Keratinocyte (primary cell): Measurements from ENCODE around the gene RESF1. TPM values are rescaled to one million over a fixed set of nuclear protein-coding genes. Genes with fewer than 3 reads are reported as not detected.

Experiments
- DNase-seq: peaks from one replicate; pipeline ENCODE4 v3.0.0-alpha.2; 2011; ENCODE audit warnings: low read depth, missing footprints, low spot score
- FAIRE-seq: peaks from 2 replicates; lab custom pipeline; 2011; peaks lifted over from hg19 to GRCh38; lab: Jason Lieb, UNC
- H2AFZ ChIP-seq: 2 replicates; pipeline ENCODE4 v1.6.0; 2012; ENCODE audit warnings: low read length, control low read depth, inconsistent platforms; ENCODE audit not compliant: control insufficient read depth
- H3K27ac ChIP-seq: 2 replicates; pipeline ENCODE4 v1.5.1; 2011; ENCODE audit warnings: low read length; ENCODE audit not compliant: control insufficient read depth, insufficient read depth
- H3K27me3 ChIP-seq: 3 replicates; pipeline ENCODE4 v1.6.0; 2011; ENCODE audit warnings: low read length; ENCODE audit not compliant: control insufficient read depth, insufficient read depth; ENCODE audit errors: extremely low read depth
- H3K36me3 ChIP-seq, 2 experiments: 2 replicates in 1 of 2; 3 replicates in 1 of 2; pipeline ENCODE4 v1.5.1; 2011; ENCODE audit warnings: low read length in 2 of 2, mild to moderate bottlenecking in 1 of 2; ENCODE audit not compliant: control insufficient read depth in 2 of 2, insufficient read depth in 2 of 2; ENCODE audit errors: extremely low read depth in 1 of 2
- H3K4me1 ChIP-seq: 3 replicates; pipeline ENCODE4 v1.5.1; 2011; ENCODE audit warnings: low read length; ENCODE audit not compliant: control insufficient read depth, insufficient read depth; ENCODE audit errors: extremely low read depth
- H3K4me2 ChIP-seq: 3 replicates; pipeline ENCODE4 v1.6.0; 2011; ENCODE audit warnings: low read depth, low read length; ENCODE audit not compliant: control insufficient read depth, insufficient read depth; ENCODE audit errors: extremely low read depth
- H3K4me3 ChIP-seq, 3 experiments: fragments of 200-600 bp in 1 of 3; sonication (generic) in 1 of 3; 2 replicates in 2 of 3; 3 replicates in 1 of 3; pipeline ENCODE4 v1.5.1; 2011 to 2016; ENCODE audit warnings: low read length in 3 of 3, mild to moderate bottlenecking in 3 of 3, control low read depth in 2 of 3, inconsistent platforms in 1 of 3, low read depth in 1 of 3, mixed read lengths in 1 of 3, mixed run types in 1 of 3, moderate library complexity in 1 of 3; ENCODE audit not compliant: control insufficient read depth in 2 of 3, insufficient read depth in 2 of 3; ENCODE audit errors: extremely low read depth in 1 of 3
- H3K79me2 ChIP-seq: 2 replicates; pipeline ENCODE4 v1.6.0; 2012; ENCODE audit warnings: low read length; ENCODE audit not compliant: control insufficient read depth, insufficient read depth
- H3K9ac ChIP-seq: 3 replicates; pipeline ENCODE4 v1.6.0; 2011; ENCODE audit warnings: low read length; ENCODE audit not compliant: control insufficient read depth, insufficient read depth; ENCODE audit errors: extremely low read depth
- H3K9me1 ChIP-seq: 3 replicates; pipeline ENCODE4 v1.6.0; 2011; ENCODE audit warnings: low read length; ENCODE audit not compliant: control insufficient read depth, insufficient read depth; ENCODE audit errors: extremely low read depth
- H3K9me3 ChIP-seq: 2 replicates; pipeline ENCODE4 v1.5.1; 2012; ENCODE audit warnings: low read depth, low read length; ENCODE audit not compliant: control insufficient read depth
- H4K20me1 ChIP-seq: 3 replicates; pipeline ENCODE4 v1.6.0; 2011; ENCODE audit warnings: low read length; ENCODE audit not compliant: control insufficient read depth, insufficient read depth; ENCODE audit errors: extremely low read depth
- EZH2 ChIP-seq: IDR thresholded peaks from one replicate; pipeline ENCODE4 v1.6.1; 2012; ENCODE audit warnings: inconsistent platforms, mild to moderate bottlenecking, low read length, moderate library complexity
- dilution Hi-C: fragments of 300-500 bp; cut with MboI; formaldehyde crosslinking; loops from one replicate; pipeline ENCODE4 v1.7.0; 2020; ENCODE audit warnings: low sequenced_read_pairs; ENCODE audit not compliant: extremely low pct_ligation_motif_present
- polyA plus RNA-seq, 5 experiments: library from polyadenylated mRNA; depleted of rRNA in 3 of 5; stranded (reverse) in 3 of 5; stranded (forward) in 1 of 5; unstranded in 1 of 5; fragments of >200 nt; gene quantifications; 1 replicate in 1 of 5; 2 replicates in 3 of 5; 3 replicates in 1 of 5; pipeline versions ENCODE4 v1.2.1 to v1.2.3, GENCODE V29; 2011 to 2012; ENCODE audit warnings: missing spikeins in 2 of 5, low read depth in 1 of 5, low replicate concordance in 1 of 5
- TF ChIP-seq, protein P1 (sequence below), 3 experiments: IDR thresholded peaks in 1 of 3; conservative IDR thresholded peaks in 1 of 3; optimal IDR thresholded peaks in 1 of 3; 2 replicates in 2 of 3; 3 replicates in 1 of 3; pipeline versions ENCODE3 to v1.5.1; 2011; ENCODE audit warnings: low read length in 3 of 3, mild to moderate bottlenecking in 3 of 3, moderate library complexity in 2 of 3, control low read depth in 1 of 3, inconsistent platforms in 1 of 3; ENCODE audit not compliant: insufficient read depth in 2 of 3; ENCODE audit errors: extremely low read depth in 1 of 3

The RESF1 gene
- polyA plus RNA-seq, 1 donor (not counting 4 experiments of a cell fraction or from before 2014, with no cell fraction given) = 19.7 TPM

DNA sequence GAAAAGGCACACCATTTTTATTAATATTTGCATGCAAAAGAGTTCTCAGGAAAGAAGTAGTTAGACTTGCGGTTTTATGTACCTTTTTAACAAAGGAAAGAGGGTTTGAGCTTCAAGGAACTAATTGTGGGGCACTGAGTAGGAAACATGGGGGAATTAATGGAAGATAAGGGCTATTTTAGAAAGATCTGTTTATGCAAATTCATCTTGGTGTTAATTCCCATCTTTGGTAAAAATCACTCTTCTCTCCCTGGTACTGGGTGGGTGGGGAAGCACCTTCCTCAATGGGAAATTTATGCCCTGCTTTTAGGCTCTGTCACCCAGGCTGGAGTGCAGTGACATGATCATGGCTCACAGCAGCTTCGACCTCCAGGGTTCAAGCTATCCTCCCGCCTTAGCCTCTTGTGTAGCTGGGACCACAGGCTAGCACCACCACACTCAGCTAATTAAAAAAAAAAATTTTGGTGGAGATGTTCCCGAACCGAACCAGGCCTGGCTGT lies 30.1 kb upstream of the RESF1 start:
- no peak for FAIRE-seq
- H3K4me1 ChIP-seq = no peaks in the 10 kb centered on the region
- H3K36me3 ChIP-seq = no peaks in the 10 kb centered on the region
- dilution Hi-C loops = no loop called here
- H2AFZ ChIP-seq = no peak overlapping the region
- H3K9ac ChIP-seq = no peak overlapping the region
- H3K4me3 ChIP-seq = no peak overlapping the region
- H3K9me3 ChIP-seq = no peaks in the 10 kb centered on the region
- H3K4me2 ChIP-seq = no peak overlapping the region
- no peaks in the 10 kb centered on the region for H3K9me1 ChIP-seq
- no peak for DNase-seq
- no peaks in the 10 kb centered on the region for H3K79me2 ChIP-seq
- no peak for TF ChIP-seq EZH2
- TF ChIP-seq, protein P1, sequence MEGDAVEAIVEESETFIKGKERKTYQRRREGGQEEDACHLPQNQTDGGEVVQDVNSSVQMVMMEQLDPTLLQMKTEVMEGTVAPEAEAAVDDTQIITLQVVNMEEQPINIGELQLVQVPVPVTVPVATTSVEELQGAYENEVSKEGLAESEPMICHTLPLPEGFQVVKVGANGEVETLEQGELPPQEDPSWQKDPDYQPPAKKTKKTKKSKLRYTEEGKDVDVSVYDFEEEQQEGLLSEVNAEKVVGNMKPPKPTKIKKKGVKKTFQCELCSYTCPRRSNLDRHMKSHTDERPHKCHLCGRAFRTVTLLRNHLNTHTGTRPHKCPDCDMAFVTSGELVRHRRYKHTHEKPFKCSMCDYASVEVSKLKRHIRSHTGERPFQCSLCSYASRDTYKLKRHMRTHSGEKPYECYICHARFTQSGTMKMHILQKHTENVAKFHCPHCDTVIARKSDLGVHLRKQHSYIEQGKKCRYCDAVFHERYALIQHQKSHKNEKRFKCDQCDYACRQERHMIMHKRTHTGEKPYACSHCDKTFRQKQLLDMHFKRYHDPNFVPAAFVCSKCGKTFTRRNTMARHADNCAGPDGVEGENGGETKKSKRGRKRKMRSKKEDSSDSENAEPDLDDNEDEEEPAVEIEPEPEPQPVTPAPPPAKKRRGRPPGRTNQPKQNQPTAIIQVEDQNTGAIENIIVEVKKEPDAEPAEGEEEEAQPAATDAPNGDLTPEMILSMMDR (optimal IDR thresholded peaks at IDR 0.05 in 1 of 3, IDR thresholded peaks at IDR 0.05 in 1 of 3, conservative IDR thresholded peaks at IDR 0.05 in 1 of 3; ENCODE audit: extremely low read depth in 1 of 3, insufficient read depth in 2 of 3, low read length in 3 of 3) = no peak
- no peaks in the 10 kb centered on the region for H3K27me3 ChIP-seq
- no peak overlapping the region for H3K27ac ChIP-seq
- H4K20me1 ChIP-seq = no peaks in the 10 kb centered on the region

DNA sequence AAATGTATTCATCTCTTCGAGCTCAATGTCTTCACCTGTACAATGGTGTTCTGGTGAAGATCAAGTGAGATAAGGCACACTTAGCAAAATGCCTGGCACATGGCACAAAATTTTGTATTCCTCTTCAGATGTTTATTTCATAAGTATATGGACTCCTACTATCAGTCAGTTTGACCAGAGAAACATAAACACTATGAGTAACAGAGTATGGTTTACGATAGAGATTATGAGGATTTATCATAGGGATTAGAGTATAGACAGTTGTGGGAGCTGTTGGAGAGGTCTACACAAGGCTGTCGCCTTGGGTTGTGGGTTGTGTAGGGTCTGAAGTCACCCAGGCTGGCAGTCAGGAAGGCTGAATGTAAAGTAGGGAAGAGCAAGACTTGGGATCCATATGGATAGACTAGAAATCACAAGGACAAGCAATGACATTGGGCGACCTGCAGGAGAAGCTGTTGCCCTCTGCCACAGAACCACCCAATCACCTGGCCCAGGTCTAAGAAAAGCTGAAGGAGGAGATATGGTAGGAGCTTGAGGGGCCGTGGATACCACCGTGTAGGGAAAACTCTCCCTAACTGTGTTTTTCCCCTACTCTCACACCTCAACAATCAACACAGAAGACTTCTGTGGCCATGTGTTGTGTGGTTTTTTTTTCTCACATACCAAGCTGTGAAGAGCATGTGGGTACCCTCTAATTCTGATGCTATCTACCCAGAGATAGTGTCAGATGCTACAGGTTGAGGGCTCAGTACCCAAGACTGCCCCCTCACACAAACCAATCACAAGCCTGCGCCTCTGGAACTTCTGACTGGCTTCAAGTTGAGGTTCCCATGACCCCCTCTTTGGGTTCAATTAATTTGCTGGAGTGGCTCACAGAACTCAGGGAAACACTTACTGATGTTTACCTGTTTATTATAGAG lies 27.2 kb upstream of the RESF1 start:
- no peak overlapping the region for H3K4me2 ChIP-seq
- H3K9ac ChIP-seq = no peak overlapping the region
- H3K4me1 ChIP-seq = no peaks in the 10 kb centered on the region
- dilution Hi-C loops = no loop called here
- no peak for DNase-seq
- no peaks in the 10 kb centered on the region for H3K27me3 ChIP-seq
- no peak overlapping the region for H3K4me3 ChIP-seq
- H3K79me2 ChIP-seq = no peaks in the 10 kb centered on the region
- no peaks in the 10 kb centered on the region for H4K20me1 ChIP-seq
- H2AFZ ChIP-seq = no peak overlapping the region
- FAIRE-seq = no peak
- H3K9me3 ChIP-seq = no peaks in the 10 kb centered on the region
- H3K36me3 ChIP-seq = no peaks in the 10 kb centered on the region
- TF ChIP-seq, protein P1 (optimal IDR thresholded peaks at IDR 0.05 in 1 of 3, IDR thresholded peaks at IDR 0.05 in 1 of 3, conservative IDR thresholded peaks at IDR 0.05 in 1 of 3; ENCODE audit: extremely low read depth in 1 of 3, insufficient read depth in 2 of 3, low read length in 3 of 3) = no peak
- no peak for TF ChIP-seq EZH2
- no peaks in the 10 kb centered on the region for H3K9me1 ChIP-seq
- H3K27ac ChIP-seq = no peak overlapping the region
